Thyroid gland (tissue), 4 donors: ENCODE data around the gene WDR86. TPM values are rescaled to one million over a fixed set of nuclear protein-coding genes. Genes with fewer than 3 reads are reported as not detected.

ENCODE experiments used
- DNase-seq, 2 donors: peaks; one replicate each; pipeline ENCODE4 v3.0.0-alpha.2; 2019
- H3K27ac ChIP-seq, 3 donors: fragments of 200-600 bp; sonication (generic); 1 replicate in 2 of 3; 2 replicates in 1 of 3; pipeline ENCODE4 v1.5.1; 2016 to 2019; ENCODE audit warnings: mild to moderate bottlenecking in 1 of 3, moderate library complexity in 1 of 3
- H3K27me3 ChIP-seq: fragments of 200-600 bp; sonication (generic); one replicate; pipeline ENCODE4 v1.5.1; 2019
- H3K36me3 ChIP-seq, 2 donors: fragments of 200-600 bp; sonication (generic); one replicate each; pipeline ENCODE4 v1.5.1; 2016 to 2019
- H3K4me1 ChIP-seq, 2 donors: fragments of 200-600 bp; sonication (generic); one replicate each; pipeline ENCODE4 v1.5.1; 2017 to 2019
- H3K4me3 ChIP-seq, 3 donors: fragments of 200-600 bp; sonication (generic); replicated peaks in 1 of 3; 1 replicate in 2 of 3; 2 replicates in 1 of 3; pipeline ENCODE4 v1.5.1; 2016; ENCODE audit warnings: mild to moderate bottlenecking in 1 of 3
- H3K9me3 ChIP-seq: fragments of 200-600 bp; sonication (generic); one replicate; pipeline ENCODE4 v1.5.1; 2017
- POLR2A ChIP-seq, 2 donors: fragments of 450-650 bp; IDR thresholded peaks; one replicate each; pipeline ENCODE4 v1.6.1; 2017; ENCODE audit warnings: antibody characterized with exemption in 2 of 2, mild to moderate bottlenecking in 2 of 2, moderate library complexity in 1 of 2
- WGBS, 2 donors: methylation state at CpG; one replicate each; pipeline ENCODE4 v1.1.5; 2017; 5-methylcytosine and 5-hydroxymethylcytosine counted together
- intact Hi-C: fragments of 100-400 bp; cut with DNase I; formaldehyde crosslinking; loops from one replicate; pipeline ENCODE4 v1.15.1; 2023
- total RNA-seq, 4 donors: library from RNA; depleted of rRNA; stranded (reverse); fragments of >200 nt; gene quantifications; one replicate each; pipeline ENCODE4 v1.2.3, GENCODE V29; 2016
- TF ChIP-seq, protein P1 (sequence below), 6 experiments: fragments of 200-600 bp in 3 of 6; fragments of 450-650 bp in 3 of 6; sonication (generic) in 3 of 6; IDR thresholded peaks; one replicate each; pipeline ENCODE4 v1.5.1; 2016 to 2019; ENCODE audit warnings: antibody characterized with exemption in 6 of 6, mild to moderate bottlenecking in 2 of 6, inconsistent platforms in 1 of 6, moderate library complexity in 1 of 6

The WDR86 gene
- total RNA-seq, 4 donors from 2014 or later, result 99.5 to 203 (median 142) TPM

DNA sequence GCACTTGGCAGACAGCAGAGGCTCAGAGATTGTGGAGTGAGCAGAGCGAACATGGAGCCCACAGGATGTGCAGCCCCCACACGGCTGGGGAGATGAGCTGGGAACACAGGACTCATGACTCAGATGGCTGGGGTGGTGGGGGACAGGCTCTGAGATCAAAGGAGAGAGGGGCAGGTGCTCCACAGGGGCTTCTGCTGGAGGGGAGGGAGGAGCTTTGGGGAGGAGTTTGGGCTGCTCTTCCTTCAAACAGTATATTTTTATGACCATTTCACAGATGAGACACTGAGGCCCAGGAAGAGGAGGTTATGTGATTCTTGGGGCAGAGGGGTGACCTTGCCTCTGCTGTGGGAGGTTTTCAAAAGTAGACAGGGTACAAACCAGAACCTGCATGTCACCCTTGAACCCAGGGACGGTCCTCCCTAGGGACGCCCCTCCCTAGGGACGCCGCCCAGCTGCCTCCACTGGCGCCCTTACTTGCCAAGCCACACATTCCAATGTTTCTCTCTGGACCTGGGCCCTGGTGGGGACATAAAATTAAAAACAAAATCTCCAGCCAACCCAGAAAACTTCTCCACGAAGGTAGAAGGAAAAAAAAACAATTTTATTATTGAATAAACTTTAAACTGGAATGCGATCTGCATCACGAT lies 31.1 kb upstream of the WDR86 start:
- intact Hi-C loops, result no loop called here
- Histone ChIP-seq H3K4me1 (peaks cover 60 to 72% of the 10 kb centered on the region in 2 donors), H3K27me3 (no peaks in the 10 kb centered on the region), H3K4me3 (no peak overlapping the region), H3K36me3 (no peaks in the 10 kb centered on the region), H3K9me3 (no peaks in the 10 kb centered on the region), H3K27ac (peak overlapping the region; percentile 92 to 96 (median 95))
- peak; percentile 77 to 78 for DNase-seq
- 31 to 35% methylated on average over 10 of the region's 10 CpGs for WGBS, 2 donors
- no peak for TF ChIP-seq POLR2A (IDR thresholded peaks at IDR 0.05)
- TF ChIP-seq, protein P1, sequence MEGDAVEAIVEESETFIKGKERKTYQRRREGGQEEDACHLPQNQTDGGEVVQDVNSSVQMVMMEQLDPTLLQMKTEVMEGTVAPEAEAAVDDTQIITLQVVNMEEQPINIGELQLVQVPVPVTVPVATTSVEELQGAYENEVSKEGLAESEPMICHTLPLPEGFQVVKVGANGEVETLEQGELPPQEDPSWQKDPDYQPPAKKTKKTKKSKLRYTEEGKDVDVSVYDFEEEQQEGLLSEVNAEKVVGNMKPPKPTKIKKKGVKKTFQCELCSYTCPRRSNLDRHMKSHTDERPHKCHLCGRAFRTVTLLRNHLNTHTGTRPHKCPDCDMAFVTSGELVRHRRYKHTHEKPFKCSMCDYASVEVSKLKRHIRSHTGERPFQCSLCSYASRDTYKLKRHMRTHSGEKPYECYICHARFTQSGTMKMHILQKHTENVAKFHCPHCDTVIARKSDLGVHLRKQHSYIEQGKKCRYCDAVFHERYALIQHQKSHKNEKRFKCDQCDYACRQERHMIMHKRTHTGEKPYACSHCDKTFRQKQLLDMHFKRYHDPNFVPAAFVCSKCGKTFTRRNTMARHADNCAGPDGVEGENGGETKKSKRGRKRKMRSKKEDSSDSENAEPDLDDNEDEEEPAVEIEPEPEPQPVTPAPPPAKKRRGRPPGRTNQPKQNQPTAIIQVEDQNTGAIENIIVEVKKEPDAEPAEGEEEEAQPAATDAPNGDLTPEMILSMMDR (IDR thresholded peaks at IDR 0.05), result peak in 1 of 6 experiments; percentile 13

- Histone ChIP-seq H3K4me1 (peaks cover 68 to 80% of the 10 kb centered on the region in 2 donors), H3K4me3 (peak within 1 kb of the TSS in 1 of 3 donors; percentile 34), H3K27me3 (no peaks in the 10 kb centered on the region), H3K9me3 (no peaks in the 10 kb centered on the region), H3K27ac (peak within 1 kb of the TSS; percentile 92 to 96 (median 95)), H3K36me3 (no peaks in the 10 kb centered on the region)
- TF ChIP-seq POLR2A (IDR thresholded peaks at IDR 0.05), result peak in 1 of 2 donors; percentile 69
- TF ChIP-seq, protein P1 (IDR thresholded peaks at IDR 0.05), result no peak
- WGBS, 2 donors, result 11 to 15% methylated on average over 27 to 36 of the region's 51 CpGs
- DNase-seq, result peak; percentile 65 to 66
- intact Hi-C loops, result no loop called here
These were observed 30.3 kb upstream of the WDR86 start, which contains the start of gene CRYGN for GRCh38 chr7:151439855-151440798. Gene CRYGN, minus strand, starts transcription at chr7:151440141. Its CDS starts 224 bp downstream, at chr7:151439917.

- intact Hi-C loops, result no loop called here
- 96 to 99% methylated on average over 15 to 16 of the region's 17 CpGs for WGBS, 2 donors
- peak overlapping the region; percentile 92 to 96 (median 95) for H3K27ac ChIP-seq
These were observed 29.2 kb upstream of the WDR86 start for GRCh38 chr7:151438864-151439601.

GRCh38 chr7:151437866-151438516 lies 28.2 kb upstream of the WDR86 start:
- Histone ChIP-seq H3K4me3 (no peak overlapping the region), H3K9me3 (no peaks in the 10 kb centered on the region), H3K4me1 (peaks cover 85 to 98% of the 10 kb centered on the region in 2 donors), H3K27ac (peak overlapping the region in 2 of 3 donors; percentile 92 to 95), H3K27me3 (no peaks in the 10 kb centered on the region), H3K36me3 (no peaks in the 10 kb centered on the region)
- intact Hi-C loops, result no loop called here
- DNase-seq, result no peak
- 90 to 94% methylated on average over 18 to 23 of the region's 23 CpGs for WGBS, 2 donors
- TF ChIP-seq, protein P1 (IDR thresholded peaks at IDR 0.05), result no peak
- TF ChIP-seq POLR2A (IDR thresholded peaks at IDR 0.05), result no peak

More at GRCh38 chr7:151438864-151439601, 29.2 kb upstream of the WDR86 start:
- DNase-seq, result no peak
- H3K27me3 ChIP-seq, result no peaks in the 10 kb centered on the region
- peak overlapping the region in 1 of 3 donors; percentile 34 for H3K4me3 ChIP-seq
- H3K9me3 ChIP-seq, result no peaks in the 10 kb centered on the region
- no peaks in the 10 kb centered on the region for H3K36me3 ChIP-seq
- peaks cover 77 to 91% of the 10 kb centered on the region in 2 donors for H3K4me1 ChIP-seq
- TF ChIP-seq, protein P1 (IDR thresholded peaks at IDR 0.05), result no peak
- no peak for TF ChIP-seq POLR2A (IDR thresholded peaks at IDR 0.05)
